ENCODE results near the gene LIMK1.

DNA sequence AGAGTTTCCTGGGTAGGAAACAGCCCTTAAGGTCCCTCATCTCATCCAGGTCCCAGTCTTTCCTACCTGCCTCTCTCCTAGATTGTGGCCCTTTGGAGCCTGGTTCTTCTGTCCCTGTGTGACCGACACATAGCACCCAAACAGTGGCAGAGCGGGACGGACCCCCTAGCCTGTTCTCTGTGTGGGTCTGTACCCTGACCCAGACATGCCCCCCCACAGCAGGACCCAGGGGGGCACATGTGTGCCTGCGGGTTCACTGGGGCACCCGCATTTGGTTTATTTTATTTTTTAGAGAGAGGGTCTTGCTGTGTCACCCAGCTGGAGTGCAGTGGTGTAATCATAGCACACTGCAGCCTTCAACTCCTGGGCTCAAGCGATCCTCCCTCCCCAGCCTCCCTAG, 11.5 kb downstream of the LIMK1 start:
- no peak for TF ChIP-seq POLR2AphosphoS5 (IDR thresholded peaks at IDR 0.05)
- TF ChIP-seq, protein P1, sequence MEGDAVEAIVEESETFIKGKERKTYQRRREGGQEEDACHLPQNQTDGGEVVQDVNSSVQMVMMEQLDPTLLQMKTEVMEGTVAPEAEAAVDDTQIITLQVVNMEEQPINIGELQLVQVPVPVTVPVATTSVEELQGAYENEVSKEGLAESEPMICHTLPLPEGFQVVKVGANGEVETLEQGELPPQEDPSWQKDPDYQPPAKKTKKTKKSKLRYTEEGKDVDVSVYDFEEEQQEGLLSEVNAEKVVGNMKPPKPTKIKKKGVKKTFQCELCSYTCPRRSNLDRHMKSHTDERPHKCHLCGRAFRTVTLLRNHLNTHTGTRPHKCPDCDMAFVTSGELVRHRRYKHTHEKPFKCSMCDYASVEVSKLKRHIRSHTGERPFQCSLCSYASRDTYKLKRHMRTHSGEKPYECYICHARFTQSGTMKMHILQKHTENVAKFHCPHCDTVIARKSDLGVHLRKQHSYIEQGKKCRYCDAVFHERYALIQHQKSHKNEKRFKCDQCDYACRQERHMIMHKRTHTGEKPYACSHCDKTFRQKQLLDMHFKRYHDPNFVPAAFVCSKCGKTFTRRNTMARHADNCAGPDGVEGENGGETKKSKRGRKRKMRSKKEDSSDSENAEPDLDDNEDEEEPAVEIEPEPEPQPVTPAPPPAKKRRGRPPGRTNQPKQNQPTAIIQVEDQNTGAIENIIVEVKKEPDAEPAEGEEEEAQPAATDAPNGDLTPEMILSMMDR (IDR thresholded peaks at IDR 0.05), result no peak
- no peak for TF ChIP-seq POLR2A (IDR thresholded peaks at IDR 0.05)

Measured in breast epithelium (tissue), 3 donors.